A549 (cell line): ENCODE measurements around the gene LARGE1. TPM values are rescaled to one million over a fixed set of nuclear protein-coding genes. Genes with fewer than 3 reads are reported as not detected.

Experiments used
- ATAC-seq, 2 experiments: fragments of 200-7000 bp in 1 of 2; fragments of >200 bp in 1 of 2; cut with Nextera tagmentation in 1 of 2; cut with Tn5 transposase in 1 of 2; 3 replicates each; pipeline versions ENCODE4 v1.8.0 to v1.9.1; 2018 to 2020; ENCODE audit warnings: mild to moderate bottlenecking in 1 of 2, moderate library complexity in 1 of 2
- CTCF ChIA-PET: fragments of 300-600 bp; sonication (Branson Sonifier 250); formaldehyde crosslinking; extraction: SDS; loops from one replicate; lab custom pipeline; 2021; ENCODE audit warnings: antibody characterized with exemption, inconsistent platforms; lab: Yijun Ruan, JAX
- POLR2A ChIA-PET: fragments of 350-600 bp; formaldehyde crosslinking; extraction: SDS; loops from one replicate; lab custom pipeline; 2021; ENCODE audit warnings: antibody characterized with exemption, inconsistent platforms; lab: Yijun Ruan, JAX
- DNase-seq, 2 experiments: peaks; one replicate each; pipeline versions ENCODE4 v3.0.0 to v3.0.0-alpha.2; 2011 to 2016; ENCODE audit warnings: low read depth in 1 of 2, low spot score in 1 of 2
- FAIRE-seq: peaks from 2 replicates; lab custom pipeline; 2011; peaks lifted over from hg19 to GRCh38; lab: Jason Lieb, UNC
- H3K27ac ChIP-seq, 2 experiments: fragments of >200 bp; sonication (Bioruptor Twin); formaldehyde crosslinking; 3 replicates each; pipeline ENCODE4 v1.5.1; 2016 to 2017
- H3K4me1 ChIP-seq: fragments of >200 bp; sonication (Bioruptor Twin); formaldehyde crosslinking; 3 replicates; pipeline ENCODE4 v1.6.1; 2016
- H3K4me2 ChIP-seq: fragments of >200 bp; sonication (Bioruptor Twin); formaldehyde crosslinking; 3 replicates; pipeline ENCODE4 v1.6.1; 2016
- H3K4me3 ChIP-seq: fragments of >200 bp; sonication (Bioruptor Twin); formaldehyde crosslinking; 3 replicates; pipeline ENCODE4 v1.5.1; 2016
- H3K9me3 ChIP-seq: fragments of >200 bp; sonication (Bioruptor Twin); formaldehyde crosslinking; 3 replicates; pipeline ENCODE4 v1.6.1; 2016
- ATOH8 ChIP-seq: fragments of 250-450 bp; sonication (Bioruptor Pico); IDR thresholded peaks from 2 replicates; pipeline ENCODE4 v1.5.0; 2020; ENCODE audit warnings: low read depth, mild to moderate bottlenecking, moderate library complexity
- CBX2 ChIP-seq: fragments of 200-600 bp; sonication (generic); IDR thresholded peaks from 2 replicates; pipeline ENCODE4 v1.6.1; 2016; ENCODE audit warnings: low read depth, mild to moderate bottlenecking, borderline replicate concordance
- CEBPB ChIP-seq, 2 experiments: fragments of >200 bp in 1 of 2; sonication (Bioruptor Twin) in 1 of 2; formaldehyde crosslinking in 1 of 2; IDR thresholded peaks; 2 replicates each; pipeline ENCODE4 v1.6.1; 2012 to 2016
- CHD4 ChIP-seq: fragments of 200-600 bp; sonication (generic); IDR thresholded peaks from 2 replicates; pipeline ENCODE4 v1.6.1; 2016; ENCODE audit warnings: antibody characterized with exemption, mild to moderate bottlenecking, borderline replicate concordance
- EHF ChIP-seq: fragments of 250-450 bp; sonication (Bioruptor Pico); IDR thresholded peaks from 2 replicates; pipeline ENCODE4 v1.5.0; 2020; ENCODE audit warnings: mild to moderate bottlenecking
- EHMT2 ChIP-seq: fragments of 200-600 bp; sonication (generic); IDR thresholded peaks from 2 replicates; pipeline ENCODE4 v1.6.1; 2016; ENCODE audit warnings: antibody characterized with exemption, low read depth, mild to moderate bottlenecking, moderate library complexity
- EP300 ChIP-seq, 2 experiments: fragments of >200 bp; sonication (Bioruptor Twin); formaldehyde crosslinking; IDR thresholded peaks; 2 replicates in 1 of 2; 3 replicates in 1 of 2; pipeline ENCODE4 v1.6.1; 2016 to 2017
- ESRRA ChIP-seq: fragments of 150-350 bp; IDR thresholded peaks from 2 replicates; pipeline ENCODE4 v1.6.1; 2014; ENCODE audit warnings: mild to moderate bottlenecking, low read length, borderline replicate concordance
- FOXS1 ChIP-seq: fragments of 250-450 bp; sonication (Bioruptor Pico); IDR thresholded peaks from 2 replicates; pipeline ENCODE4 v1.5.0; 2020; ENCODE audit warnings: mild to moderate bottlenecking, moderate library complexity
- HOXA7 ChIP-seq: fragments of 250-450 bp; sonication (Bioruptor Pico); IDR thresholded peaks from 2 replicates; pipeline ENCODE4 v1.5.0; 2020; ENCODE audit warnings: mild to moderate bottlenecking, moderate library complexity
- HOXB13 ChIP-seq: fragments of 250-450 bp; sonication (Bioruptor Pico); IDR thresholded peaks from 2 replicates; pipeline ENCODE4 v1.5.0; 2020; ENCODE audit warnings: low read depth, mild to moderate bottlenecking, moderate library complexity
- KDM1A ChIP-seq: fragments of 200-600 bp; sonication (generic); IDR thresholded peaks from 2 replicates; pipeline ENCODE4 v1.6.1; 2016; ENCODE audit warnings: low read depth, mild to moderate bottlenecking
- MAX ChIP-seq: IDR thresholded peaks from 2 replicates; pipeline ENCODE4 v1.6.1; 2012
- MAZ ChIP-seq: fragments of 150-350 bp; IDR thresholded peaks from 2 replicates; pipeline ENCODE4 v1.6.1; 2014; ENCODE audit warnings: antibody characterized with exemption, low read depth, low read length, borderline replicate concordance
- MYC ChIP-seq: IDR thresholded peaks from 2 replicates; pipeline ENCODE4 v1.6.1; 2012; ENCODE audit warnings: mild to moderate bottlenecking, inconsistent platforms, low read length, improper control_type of control experiment, borderline replicate concordance
- NFE2L2 ChIP-seq: fragments of 150-350 bp; conservative IDR thresholded peaks from 2 replicates; pipeline ENCODE4 v1.6.1; 2014; ENCODE audit warnings: low read length
- NPAS2 ChIP-seq: fragments of 250-450 bp; sonication (Bioruptor Pico); IDR thresholded peaks from 2 replicates; pipeline ENCODE4 v1.8.0; 2022; ENCODE audit warnings: mild to moderate bottlenecking, moderate library complexity, borderline replicate concordance
- RAD21 ChIP-seq, 2 experiments: fragments of >200 bp in 1 of 2; sonication (Bioruptor Twin) in 1 of 2; formaldehyde crosslinking in 1 of 2; IDR thresholded peaks in 1 of 2; conservative IDR thresholded peaks in 1 of 2; 2 replicates in 1 of 2; 3 replicates in 1 of 2; pipeline ENCODE4 v1.6.1; 2012 to 2018; ENCODE audit warnings: inconsistent platforms in 1 of 2
- REST ChIP-seq: fragments of 200-600 bp; sonication (generic); IDR thresholded peaks from 2 replicates; pipeline ENCODE4 v1.6.1; 2016; ENCODE audit warnings: antibody characterized with exemption, mild to moderate bottlenecking, moderate library complexity
- TFCP2L1 ChIP-seq: fragments of 250-450 bp; sonication (Bioruptor Pico); IDR thresholded peaks from 2 replicates; pipeline ENCODE4 v1.5.0; 2021; ENCODE audit warnings: mild to moderate bottlenecking
- TP53 ChIP-seq: fragments of 250-450 bp; sonication (Bioruptor Pico); IDR thresholded peaks from 2 replicates; pipeline ENCODE4 v1.5.0; 2021; ENCODE audit warnings: mild to moderate bottlenecking, moderate library complexity
- WGBS: methylation state at CpG from one replicate; pipeline ENCODE4 v1.1.6; 2017; ENCODE audit errors: missing lambda C conversion rate; 5-methylcytosine and 5-hydroxymethylcytosine counted together
- polyA plus RNA-seq, 4 experiments: library from polyadenylated mRNA; depleted of rRNA in 3 of 4; stranded (reverse); fragments of >200 nt; fragmentation: RNase III in 1 of 4; extraction: RNeasy Plus Mini Kit Qiagen cat#74134 plus additional on column Dnase treatment in 1 of 4; gene quantifications; 2 replicates in 3 of 4; 3 replicates in 1 of 4; pipeline ENCODE4 v1.2.3, GENCODE V29; 2011 to 2017
- TF ChIP-seq, protein P1 (sequence below): fragments of >200 bp; sonication (Bioruptor Twin); formaldehyde crosslinking; IDR thresholded peaks from 3 replicates; pipeline ENCODE4 v1.5.1; 2016
- TF ChIP-seq, protein P2 (sequence below): fragments of >200 bp; sonication (Bioruptor Twin); formaldehyde crosslinking; IDR thresholded peaks from 2 replicates; pipeline ENCODE4 v1.6.1; 2016

The LARGE1 gene
- polyA plus RNA-seq, 2 of the 4 experiments (the other 2 are of a cell fraction), result 2.7 to 5.8 TPM

GRCh38 chr22:33792832-33793231 lies 127.4 kb downstream of the LARGE1 start:
- ATAC-seq, result no peak
- FAIRE-seq, result no peak
- Histone ChIP-seq H3K4me1 (no peaks in the 10 kb centered on the region), H3K27ac (no peak overlapping the region), H3K9me3 (peaks cover 13% of the 10 kb centered on the region), H3K4me2 (no peak overlapping the region), H3K4me3 (no peak overlapping the region)
- TF ChIP-seq REST (no peak), FOXS1 (no peak), CHD4 (no peak), ESRRA (no peak), NFE2L2 (no peak), NPAS2 (CRISPR knock-in tag) (no peak), KDM1A (no peak), HOXB13 (CRISPR knock-in tag) (no peak), MYC (no peak), TFCP2L1 (CRISPR knock-in tag) (no peak), EP300 (IDR thresholded peaks at IDR 0.05) (no peak), EHMT2 (no peak), CEBPB (IDR thresholded peaks at IDR 0.05) (no peak), EHF (CRISPR knock-in tag) (no peak), RAD21 (conservative IDR thresholded peaks at IDR 0.05 in 1 of 2, IDR thresholded peaks at IDR 0.05 in 1 of 2) (no peak)
- TF ChIP-seq, protein P1, sequence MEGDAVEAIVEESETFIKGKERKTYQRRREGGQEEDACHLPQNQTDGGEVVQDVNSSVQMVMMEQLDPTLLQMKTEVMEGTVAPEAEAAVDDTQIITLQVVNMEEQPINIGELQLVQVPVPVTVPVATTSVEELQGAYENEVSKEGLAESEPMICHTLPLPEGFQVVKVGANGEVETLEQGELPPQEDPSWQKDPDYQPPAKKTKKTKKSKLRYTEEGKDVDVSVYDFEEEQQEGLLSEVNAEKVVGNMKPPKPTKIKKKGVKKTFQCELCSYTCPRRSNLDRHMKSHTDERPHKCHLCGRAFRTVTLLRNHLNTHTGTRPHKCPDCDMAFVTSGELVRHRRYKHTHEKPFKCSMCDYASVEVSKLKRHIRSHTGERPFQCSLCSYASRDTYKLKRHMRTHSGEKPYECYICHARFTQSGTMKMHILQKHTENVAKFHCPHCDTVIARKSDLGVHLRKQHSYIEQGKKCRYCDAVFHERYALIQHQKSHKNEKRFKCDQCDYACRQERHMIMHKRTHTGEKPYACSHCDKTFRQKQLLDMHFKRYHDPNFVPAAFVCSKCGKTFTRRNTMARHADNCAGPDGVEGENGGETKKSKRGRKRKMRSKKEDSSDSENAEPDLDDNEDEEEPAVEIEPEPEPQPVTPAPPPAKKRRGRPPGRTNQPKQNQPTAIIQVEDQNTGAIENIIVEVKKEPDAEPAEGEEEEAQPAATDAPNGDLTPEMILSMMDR, result no peak
- TF ChIP-seq, protein P2, sequence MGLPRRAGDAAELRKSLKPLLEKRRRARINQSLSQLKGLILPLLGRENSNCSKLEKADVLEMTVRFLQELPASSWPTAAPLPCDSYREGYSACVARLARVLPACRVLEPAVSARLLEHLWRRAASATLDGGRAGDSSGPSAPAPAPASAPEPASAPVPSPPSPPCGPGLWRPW, result no peak
- ChIA-PET CTCF (interaction anchor here (0.6 kb wide), 1 partner anchor 539 kb away, joined by 4 read pairs; no protein-coding TSS in a partner anchor), POLR2A (no interaction called here)
- no peak for DNase-seq
- 59% methylated on average over 7 of the region's 7 CpGs for WGBS

DNA sequence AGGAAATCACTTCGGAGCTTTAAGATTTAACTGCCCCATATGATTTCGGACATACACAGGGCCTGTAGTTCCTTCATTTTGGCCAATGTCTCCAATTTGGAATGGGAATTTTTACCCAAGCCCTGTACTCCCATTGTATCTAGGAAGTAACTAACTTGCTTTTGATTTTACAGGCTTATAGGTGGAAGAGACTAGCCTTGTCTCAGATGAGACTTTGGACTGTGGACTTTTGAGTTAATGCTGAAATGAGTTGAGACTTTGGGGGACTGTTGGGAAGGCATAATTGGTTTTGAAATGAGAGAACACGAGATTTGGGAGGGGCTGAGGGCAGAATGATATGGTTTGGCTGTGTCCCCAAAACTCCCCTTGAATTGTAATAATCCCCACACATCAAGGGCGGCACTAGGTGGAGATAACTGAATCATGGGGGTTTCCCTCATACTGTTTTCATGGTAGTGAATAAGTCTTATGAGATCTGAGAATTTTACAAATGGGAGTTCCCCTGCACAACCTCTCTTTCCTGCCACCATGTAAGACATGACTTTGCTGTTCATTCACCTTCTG lies 130.5 kb downstream of the LARGE1 start:
- ATAC-seq (no peak), FAIRE-seq (no peak), DNase-seq (no peak)
- Histone ChIP-seq H3K27ac (no peak overlapping the region), H3K4me1 (no peaks in the 10 kb centered on the region), H3K9me3 (peaks cover 14% of the 10 kb centered on the region), H3K4me3 (no peak overlapping the region), H3K4me2 (no peak overlapping the region)
- WGBS, result 5% methylated on average over 4 of the region's 4 CpGs
- TF ChIP-seq TP53 (CRISPR knock-in tag), result no peak
- TF ChIP-seq CBX2, result no peak
- TF ChIP-seq MAX, result no peak
- TF ChIP-seq ESRRA, result no peak
- TF ChIP-seq REST, result no peak
- TF ChIP-seq, protein P1, result no peak
- no peak for TF ChIP-seq ATOH8
- TF ChIP-seq MAZ, result no peak
- TF ChIP-seq HOXA7 (CRISPR knock-in tag), result no peak
- POLR2A ChIA-PET, result no interaction called here
- CTCF ChIA-PET, result no interaction called here
